HG02763 (cell line): ENCODE results near the gene SEC11A.
A peak's percentile ranks its signal among the peaks of the same experiment; 100 is the strongest.
"Not testable (repeated sequence)": the region's sequence is repeated elsewhere in the genome, so short reads cannot be mapped to it uniquely, and the experiment has no call there.

Experiments
- ATAC-seq: cut with Tn5 transposase; IDR thresholded peaks from one replicate; pipeline ENCODE4 v1.9.1; 2021; ENCODE audit warnings: mild to moderate bottlenecking, moderate library complexity; ENCODE audit not compliant: unreplicated experiment

The SEC11A gene

GRCh38 chr15:84645496-84645895 lies 70.4 kb downstream of the SEC11A start:
- ATAC-seq, result no peak

DNA sequence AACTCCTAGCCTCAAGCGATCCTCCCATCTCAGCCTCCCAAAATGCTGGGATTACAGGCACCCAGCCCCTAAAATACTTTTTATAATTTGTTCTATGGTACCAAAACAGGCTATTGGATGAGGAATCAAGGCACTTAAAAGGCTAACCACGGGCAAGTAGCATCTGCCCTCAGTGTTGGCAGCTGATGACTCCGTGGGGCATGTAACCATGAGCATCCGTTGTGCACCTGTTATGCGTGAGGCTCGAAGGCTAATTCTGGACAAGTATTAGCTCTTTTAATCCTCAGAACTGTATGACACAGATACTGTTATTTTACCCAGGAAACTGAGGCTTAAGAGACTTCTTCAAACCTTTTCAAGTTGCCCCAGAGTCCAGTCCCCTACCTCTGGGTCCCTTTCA lies 72.1 kb downstream of the SEC11A start:
- ATAC-seq, result no peak

DNA sequence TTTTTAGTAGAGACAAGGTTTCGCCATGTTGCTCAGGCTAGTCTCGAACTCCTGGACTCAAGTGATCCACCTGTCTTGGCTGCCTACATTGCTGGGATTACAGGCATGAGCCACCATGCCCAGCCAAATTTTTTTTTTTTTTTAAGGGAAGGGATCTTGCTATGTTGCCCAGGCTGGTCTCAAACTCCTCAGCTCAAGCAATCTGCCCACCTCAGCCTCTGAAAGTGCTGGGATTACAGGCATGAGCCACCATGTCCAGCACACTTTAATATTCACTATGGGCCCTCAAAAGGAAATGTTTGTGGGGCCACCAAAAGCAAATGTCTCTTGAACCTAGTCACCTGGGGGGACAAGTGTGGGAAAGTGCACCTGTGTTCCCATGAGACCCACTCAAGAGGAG lies 73.3 kb downstream of the SEC11A start:
- not testable (repeated sequence) for ATAC-seq

DNA sequence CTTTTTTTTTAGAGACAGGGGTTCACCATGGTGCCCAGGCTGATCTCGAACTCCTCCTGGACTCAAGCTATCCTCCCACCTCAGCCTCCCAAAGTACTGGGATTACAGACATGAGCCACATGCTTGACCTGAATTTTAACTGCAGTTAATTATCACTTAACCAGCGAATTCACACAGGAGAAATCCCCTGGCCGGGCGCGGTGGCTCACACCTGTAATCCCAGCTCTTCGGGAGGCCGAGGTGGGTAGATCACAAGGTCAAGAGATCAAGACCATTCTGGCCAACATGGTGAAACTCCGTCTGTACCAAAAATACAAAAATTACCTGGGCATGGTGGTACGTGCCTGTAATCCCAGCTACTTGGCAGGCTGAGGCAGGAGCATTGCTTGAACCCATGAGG lies 74.1 kb downstream of the SEC11A start:
- ATAC-seq, result not testable (repeated sequence)

- ATAC-seq, result no peak
These were observed 77.8 kb downstream of the SEC11A start for GRCh38 chr15:84638103-84638502.

GRCh38 chr15:84634228-84634837 lies 81.6 kb downstream of the SEC11A start:
- ATAC-seq, result no peak

- peak; percentile 43 for ATAC-seq
These were observed 82.4 kb downstream of the SEC11A start for GRCh38 chr15:84633311-84634227.

DNA sequence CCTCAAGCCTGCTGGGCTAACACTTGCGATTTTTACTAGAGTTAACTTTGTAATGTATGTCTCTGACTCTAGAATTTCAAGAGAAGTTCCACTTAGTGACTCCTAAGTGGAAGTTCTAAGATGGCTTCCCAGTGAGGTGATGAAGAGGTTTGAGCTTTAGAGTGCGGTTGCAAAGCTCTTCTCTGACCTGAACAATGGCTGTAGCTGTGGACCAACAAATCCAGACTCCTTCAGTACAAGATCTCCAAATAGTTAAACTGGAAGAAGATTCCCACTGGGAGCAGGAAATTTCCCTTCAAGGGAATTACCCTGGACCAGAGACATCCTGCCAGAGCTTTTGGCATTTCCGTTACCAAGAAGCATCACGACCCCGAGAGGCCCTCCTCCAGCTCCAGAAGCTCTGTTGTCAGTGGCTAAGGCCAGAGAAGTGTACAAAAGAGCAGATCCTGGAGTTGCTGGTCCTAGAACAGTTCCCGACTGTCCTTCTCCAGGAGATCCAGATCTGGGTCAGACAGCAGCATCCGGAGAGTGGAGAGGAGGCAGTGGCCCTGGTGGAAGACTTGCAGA lies 84.2 kb downstream of the SEC11A start:
- ATAC-seq, result no peak

DNA sequence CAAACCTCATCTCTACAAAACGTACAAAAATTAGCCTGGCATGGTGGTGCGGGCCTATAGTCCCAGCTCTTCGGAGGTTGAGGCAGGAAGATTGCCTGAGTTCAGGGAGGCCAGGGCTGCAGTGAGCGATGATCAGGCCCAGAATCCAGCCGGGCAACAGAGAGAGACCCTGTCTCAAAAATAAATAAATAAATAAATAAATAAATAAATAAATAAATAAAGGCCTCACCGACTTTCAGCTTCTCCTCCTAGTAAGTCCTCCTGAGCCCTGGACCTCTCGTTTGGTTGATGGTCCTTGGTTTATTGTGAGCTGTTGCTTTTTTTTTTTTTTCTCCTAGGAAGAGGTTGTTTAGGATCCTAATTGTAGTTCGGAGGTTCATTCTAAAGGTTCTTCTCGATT lies 86.9 kb downstream of the SEC11A start:
- ATAC-seq, result no peak

GRCh38 chr15:84625123-84625522 lies 90.8 kb downstream of the SEC11A start:
- ATAC-seq, result no peak

GRCh38 chr15:84624359-84624758 lies 91.6 kb downstream of the SEC11A start:
- ATAC-seq, result no peak

DNA sequence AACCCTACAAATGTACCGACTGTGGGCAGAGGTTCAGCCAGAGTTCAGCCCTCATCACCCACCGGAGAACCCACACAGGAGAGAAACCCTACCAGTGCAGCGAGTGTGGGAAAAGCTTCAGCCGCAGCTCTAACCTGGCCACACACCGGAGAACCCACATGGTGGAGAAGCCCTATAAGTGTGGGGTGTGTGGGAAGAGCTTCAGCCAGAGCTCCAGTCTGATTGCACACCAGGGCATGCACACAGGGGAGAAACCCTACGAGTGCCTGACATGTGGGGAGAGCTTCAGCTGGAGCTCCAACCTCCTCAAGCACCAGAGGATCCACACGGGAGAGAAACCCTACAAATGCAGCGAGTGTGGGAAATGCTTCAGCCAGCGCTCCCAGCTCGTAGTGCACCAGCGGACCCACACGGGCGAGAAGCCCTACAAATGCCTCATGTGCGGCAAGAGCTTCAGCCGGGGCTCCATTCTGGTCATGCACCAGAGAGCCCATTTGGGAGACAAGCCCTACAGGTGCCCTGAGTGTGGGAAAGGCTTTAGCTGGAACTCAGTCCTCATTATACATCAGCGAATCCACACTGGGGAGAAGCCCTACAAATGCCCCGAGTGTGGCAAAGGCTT lies 94.5 kb downstream of the SEC11A start:
- no peak for ATAC-seq

GRCh38 chr15:84620626-84621025 lies 95.3 kb downstream of the SEC11A start:
- no peak for ATAC-seq
